ENCODE measurements around the gene LRRN1. TPM values are rescaled to one million over a fixed set of nuclear protein-coding genes. Genes with fewer than 3 reads are reported as not detected.
"Not testable (repeated sequence)": the region's sequence is repeated elsewhere in the genome, so short reads cannot be mapped to it uniquely, and the experiment has no call there.

LRRN1 gene
- total RNA-seq, 3 donors from 2014 or later = 0.31 to 1.4 (median 1.2) TPM

- DNase-seq (no peak), ATAC-seq (no peak)
- intact Hi-C loops (cut with DNase I, micrococcal nuclease) = no loop called here
- Histone ChIP-seq H3K9me3 (no peaks in the 10 kb centered on the region), H3K4me1 (ENCODE audit: low read depth) (no peaks in the 10 kb centered on the region), H3K36me3 (ENCODE audit: low read depth) (no peaks in the 10 kb centered on the region), H3K4me3 (no peak overlapping the region)
- no peak for TF ChIP-seq CTCF (IDR thresholded peaks at IDR 0.05)
These were observed 61.0 kb downstream of the LRRN1 start for GRCh38 chr3:3860235-3860634.

GRCh38 chr3:3862534-3862933, 63.3 kb downstream of the LRRN1 start:
- intact Hi-C loops (cut with DNase I, micrococcal nuclease) = no loop called here
- TF ChIP-seq CTCF (IDR thresholded peaks at IDR 0.05) = no peak
- ATAC-seq (no peak), DNase-seq (no peak)
- Histone ChIP-seq H3K4me3 (no peak overlapping the region), H3K4me1 (ENCODE audit: low read depth) (no peaks in the 10 kb centered on the region), H3K36me3 (ENCODE audit: low read depth) (no peaks in the 10 kb centered on the region), H3K9me3 (no peaks in the 10 kb centered on the region)

- Histone ChIP-seq H3K36me3 (ENCODE audit: low read depth) (no peaks in the 10 kb centered on the region), H3K9me3 (no peaks in the 10 kb centered on the region), H3K4me3 (no peak overlapping the region), H3K4me1 (ENCODE audit: low read depth) (no peaks in the 10 kb centered on the region)
- ATAC-seq (no peak), DNase-seq (no peak)
- intact Hi-C loops (cut with DNase I, micrococcal nuclease) = no loop called here
- no peak for TF ChIP-seq CTCF (IDR thresholded peaks at IDR 0.05)
These were observed 76.3 kb downstream of the LRRN1 start for GRCh38 chr3:3875491-3875890.

- no peak overlapping the region for H3K4me3 ChIP-seq
- no peak for DNase-seq
- intact Hi-C loops (cut with DNase I, micrococcal nuclease) = no loop called here
- no peaks in the 10 kb centered on the region for H3K4me1 ChIP-seq (ENCODE audit: low read depth)
- no peak for TF ChIP-seq CTCF (IDR thresholded peaks at IDR 0.05)
- H3K9me3 ChIP-seq = no peaks in the 10 kb centered on the region
- ATAC-seq = no peak
- no peaks in the 10 kb centered on the region for H3K36me3 ChIP-seq (ENCODE audit: low read depth)
These were observed 81.8 kb downstream of the LRRN1 start for GRCh38 chr3:3881050-3881449.

GRCh38 chr3:3887311-3887710, 88.1 kb downstream of the LRRN1 start:
- H3K36me3 ChIP-seq (ENCODE audit: low read depth); ATAC-seq; H3K9me3 ChIP-seq; intact Hi-C loops (cut with DNase I, micrococcal nuclease); DNase-seq; H3K4me3 ChIP-seq; H3K4me1 ChIP-seq (ENCODE audit: low read depth): not testable (repeated sequence)

- Histone ChIP-seq H3K36me3 (ENCODE audit: low read depth) (no peaks in the 10 kb centered on the region), H3K9me3 (peaks cover 8% of the 10 kb centered on the region), H3K4me3 (no peak overlapping the region), H3K4me1 (ENCODE audit: low read depth) (no peaks in the 10 kb centered on the region)
- DNase-seq (no peak), ATAC-seq (no peak)
- no peak for TF ChIP-seq CTCF (IDR thresholded peaks at IDR 0.05)
- intact Hi-C loops (cut with DNase I, micrococcal nuclease) = no loop called here
These were observed 94.4 kb downstream of the LRRN1 start for GRCh38 chr3:3893590-3893989.
